ENCODE measurements around the gene KIRREL1.
A peak's percentile ranks its signal among the peaks of the same experiment; 100 is the strongest.

KIRREL1 gene

DNA sequence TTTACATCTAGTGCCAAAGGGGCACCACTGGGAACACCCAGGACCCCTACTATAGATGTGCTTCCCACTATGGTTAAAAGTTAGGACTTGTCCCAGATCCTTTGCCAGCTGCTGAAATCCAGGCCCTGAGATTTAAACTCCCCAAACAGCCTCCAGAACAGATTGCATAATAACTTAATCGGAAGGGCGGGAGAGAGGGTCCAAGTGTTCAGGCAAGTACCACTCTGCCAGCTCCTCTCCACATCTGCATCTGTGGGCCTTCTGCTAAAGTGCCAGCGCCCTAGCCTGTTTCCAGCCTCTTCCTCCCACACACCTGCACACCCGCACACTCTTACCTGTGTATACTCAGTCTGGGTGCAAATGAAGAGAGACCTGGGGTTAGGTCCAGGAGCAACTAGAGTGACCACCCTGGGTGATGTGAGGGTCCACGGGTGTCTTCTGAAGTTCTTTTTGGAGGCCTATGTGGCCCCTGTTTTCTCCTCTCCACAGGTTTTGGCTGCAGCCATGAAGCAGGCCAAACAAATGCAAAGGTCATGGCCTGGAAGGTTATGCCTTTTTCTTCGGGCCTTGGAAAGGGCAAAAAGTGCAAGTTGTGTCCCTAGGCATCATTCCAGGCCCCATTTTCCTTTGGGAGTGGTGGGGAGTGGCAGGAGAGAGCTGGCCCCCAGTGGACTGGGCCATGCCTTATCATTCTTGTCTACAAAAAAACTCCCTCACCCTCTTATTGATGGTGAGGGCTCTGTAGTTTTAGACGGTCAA lies 29.3 kb downstream of the KIRREL1 start:
- Histone ChIP-seq H3K4me3 (ENCODE audit: low read depth, low read length) (no peak overlapping the region), H4K91ac (ENCODE audit: low read depth, low read length) (no peak overlapping the region), H4K12ac (ENCODE audit: low read depth, low read length) (no peak overlapping the region), H3K4ac (ENCODE audit: low read depth, low read length) (peak overlapping the region; percentile 23), H2BK12ac (ENCODE audit: low read length) (peak overlapping the region; percentile 47), H3K18ac (ENCODE audit: low read length) (peak overlapping the region; percentile 44), H3K14ac (ENCODE audit: low read length) (no peak overlapping the region), H2AFZ (ENCODE audit: insufficient read depth, low read length, poor library complexity) (no peak overlapping the region), H2BK120ac (ENCODE audit: insufficient read depth, low read length, poor library complexity) (no peak overlapping the region), H2BK5ac (ENCODE audit: low read depth, low read length, poor library complexity) (no peak overlapping the region), H3K79me2 (ENCODE audit: control insufficient read depth, insufficient read depth, low read length, poor library complexity) (peaks cover 11% of the 10 kb centered on the region), H3K9ac (ENCODE audit: low read length) (no peak overlapping the region), H3K9me3 (ENCODE audit: insufficient read depth, low read depth, low read length) (no peaks in the 10 kb centered on the region), H4K8ac (ENCODE audit: low read depth, low read length) (no peak overlapping the region), H3K4me2 (ENCODE audit: low read length) (no peak overlapping the region), H3K4me1 (ENCODE audit: control insufficient read depth in 1 of 2, insufficient read depth in 2 of 2, low read length in 2 of 2) (peaks cover 36 to 46% of the 10 kb centered on the region in 2 experiments), H3K36me3 (ENCODE audit: control insufficient read depth in 1 of 2, insufficient read depth in 2 of 2, low read length in 2 of 2) (peaks cover 2 to 4% of the 10 kb centered on the region in 2 experiments), H3K27me3 (ENCODE audit: insufficient read depth, low read length) (no peaks in the 10 kb centered on the region), H3K23ac (ENCODE audit: low read length) (no peak overlapping the region), H2AK5ac (ENCODE audit: low read length) (no peak overlapping the region), H3K79me1 (ENCODE audit: low read length) (peaks cover 29% of the 10 kb centered on the region), H3K27ac (ENCODE audit: low read depth, low read length) (no peak overlapping the region)
- no peak for DNase-seq
- WGBS (ENCODE audit: extremely low coverage, insufficient coverage, insufficient read length): no CpG with 5 or more reads among the region's 7 CpGs

DNA sequence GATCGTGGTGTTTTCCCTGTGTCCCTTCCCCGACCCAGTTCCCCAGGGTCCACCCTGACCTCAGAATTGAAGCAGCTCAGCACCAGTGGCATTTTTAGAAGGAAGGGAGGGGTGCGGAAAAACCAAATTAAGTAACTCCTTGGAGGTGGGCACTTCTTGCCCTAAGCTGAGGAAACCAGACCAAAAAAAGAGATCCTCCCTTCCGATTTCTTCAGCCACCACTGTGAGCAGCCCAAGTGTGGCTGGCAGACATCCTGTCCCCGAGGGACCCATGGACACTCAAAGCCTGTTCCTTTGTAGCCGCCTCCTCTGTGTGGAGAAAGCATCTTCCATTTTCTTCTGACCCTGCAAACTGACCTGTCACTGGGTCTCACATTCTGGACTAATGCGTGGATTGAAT lies 31.3 kb downstream of the KIRREL1 start:
- Histone ChIP-seq H3K27me3 (ENCODE audit: insufficient read depth, low read length) (no peaks in the 10 kb centered on the region), H3K14ac (ENCODE audit: low read length) (no peak overlapping the region), H3K23ac (ENCODE audit: low read length) (no peak overlapping the region), H3K79me2 (ENCODE audit: control insufficient read depth, insufficient read depth, low read length, poor library complexity) (peaks cover 5% of the 10 kb centered on the region), H3K9me3 (ENCODE audit: insufficient read depth, low read depth, low read length) (no peaks in the 10 kb centered on the region), H3K79me1 (ENCODE audit: low read length) (peaks cover 14% of the 10 kb centered on the region), H2BK5ac (ENCODE audit: low read depth, low read length, poor library complexity) (no peak overlapping the region), H3K9ac (ENCODE audit: low read length) (no peak overlapping the region), H2BK120ac (ENCODE audit: insufficient read depth, low read length, poor library complexity) (no peak overlapping the region), H3K36me3 (ENCODE audit: control insufficient read depth in 1 of 2, insufficient read depth in 2 of 2, low read length in 2 of 2) (peaks cover 2 to 6% of the 10 kb centered on the region in 2 experiments), H3K18ac (ENCODE audit: low read length) (peak overlapping the region; percentile 71), H2AFZ (ENCODE audit: insufficient read depth, low read length, poor library complexity) (no peak overlapping the region), H3K27ac (ENCODE audit: low read depth, low read length) (no peak overlapping the region), H3K4me1 (ENCODE audit: control insufficient read depth in 1 of 2, insufficient read depth in 2 of 2, low read length in 2 of 2) (peaks cover 25 to 36% of the 10 kb centered on the region in 2 experiments), H3K4me3 (ENCODE audit: low read depth, low read length) (no peak overlapping the region), H2BK12ac (ENCODE audit: low read length) (peak overlapping the region; percentile 81), H2AK5ac (ENCODE audit: low read length) (peak overlapping the region; percentile 33), H3K4me2 (ENCODE audit: low read length) (no peak overlapping the region), H4K91ac (ENCODE audit: low read depth, low read length) (peak overlapping the region; percentile 64), H3K4ac (ENCODE audit: low read depth, low read length) (no peak overlapping the region), H4K12ac (ENCODE audit: low read depth, low read length) (no peak overlapping the region), H4K8ac (ENCODE audit: low read depth, low read length) (no peak overlapping the region)
- DNase-seq: no peak
- no CpG with 5 or more reads among the region's 7 CpGs for WGBS (ENCODE audit: extremely low coverage, insufficient coverage, insufficient read length)

DNA sequence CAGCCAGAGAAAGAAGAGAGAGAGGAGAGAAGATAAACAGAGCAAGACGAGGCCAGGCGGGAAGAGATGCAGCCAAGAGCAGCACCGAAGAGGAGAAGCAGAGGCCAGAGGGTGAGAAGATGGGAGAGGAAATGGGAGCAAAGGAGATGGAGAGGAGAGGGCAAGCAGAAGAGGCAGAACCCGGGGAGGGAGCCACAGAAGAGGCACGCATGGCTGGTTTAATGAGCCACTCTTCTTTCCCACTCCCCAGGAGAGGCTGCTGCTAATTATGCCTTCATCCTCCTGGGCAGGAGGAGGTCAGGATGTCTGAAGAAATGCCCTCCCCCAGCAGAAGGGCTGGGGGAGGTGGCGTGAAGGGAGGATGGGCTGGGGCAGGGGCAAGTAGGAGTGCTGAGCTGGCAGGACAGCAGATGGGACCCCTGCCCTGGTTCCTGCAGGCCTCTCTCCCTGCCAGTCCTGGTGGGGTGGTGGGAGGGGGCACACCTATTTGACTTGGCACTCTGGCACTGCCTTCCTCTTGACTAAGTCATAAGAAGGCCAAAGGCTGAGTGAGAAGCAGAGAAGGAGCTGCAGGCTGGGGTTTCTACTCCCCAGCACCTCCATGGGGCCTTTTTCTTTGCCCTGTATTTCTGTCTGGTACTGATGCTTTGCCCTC lies 32.3 kb downstream of the KIRREL1 start:
- no peak overlapping the region for H2BK5ac ChIP-seq (ENCODE audit: low read depth, low read length, poor library complexity)
- peaks cover 25 to 32% of the 10 kb centered on the region in 2 experiments for H3K4me1 ChIP-seq (ENCODE audit: control insufficient read depth in 1 of 2, insufficient read depth in 2 of 2, low read length in 2 of 2)
- peaks cover 10% of the 10 kb centered on the region for H3K79me1 ChIP-seq (ENCODE audit: low read length)
- DNase-seq: no peak
- no peak overlapping the region for H3K9ac ChIP-seq (ENCODE audit: low read length)
- no peaks in the 10 kb centered on the region for H3K9me3 ChIP-seq (ENCODE audit: insufficient read depth, low read depth, low read length)
- H2AFZ ChIP-seq (ENCODE audit: insufficient read depth, low read length, poor library complexity): no peak overlapping the region
- H3K36me3 ChIP-seq (ENCODE audit: control insufficient read depth in 1 of 2, insufficient read depth in 2 of 2, low read length in 2 of 2): peaks cover 3 to 8% of the 10 kb centered on the region in 2 experiments
- H3K23ac ChIP-seq (ENCODE audit: low read length): no peak overlapping the region
- H3K79me2 ChIP-seq (ENCODE audit: control insufficient read depth, insufficient read depth, low read length, poor library complexity): peaks cover 5% of the 10 kb centered on the region
- no peak overlapping the region for H3K4me2 ChIP-seq (ENCODE audit: low read length)
- no peak overlapping the region for H3K18ac ChIP-seq (ENCODE audit: low read length)
- H4K8ac ChIP-seq (ENCODE audit: low read depth, low read length): no peak overlapping the region
- WGBS (ENCODE audit: extremely low coverage, insufficient coverage, insufficient read length): no CpG with 5 or more reads among the region's 6 CpGs
- no peak overlapping the region for H4K12ac ChIP-seq (ENCODE audit: low read depth, low read length)
- peak overlapping the region; percentile 5 for H2BK12ac ChIP-seq (ENCODE audit: low read length)
- H3K27me3 ChIP-seq (ENCODE audit: insufficient read depth, low read length): no peaks in the 10 kb centered on the region
- peak overlapping the region; percentile 1 for H4K91ac ChIP-seq (ENCODE audit: low read depth, low read length)
- H3K14ac ChIP-seq (ENCODE audit: low read length): no peak overlapping the region
- no peak overlapping the region for H2AK5ac ChIP-seq (ENCODE audit: low read length)
- no peak overlapping the region for H3K4me3 ChIP-seq (ENCODE audit: low read depth, low read length)
- H3K27ac ChIP-seq (ENCODE audit: low read depth, low read length): no peak overlapping the region
- H3K4ac ChIP-seq (ENCODE audit: low read depth, low read length): no peak overlapping the region
- H2BK120ac ChIP-seq (ENCODE audit: insufficient read depth, low read length, poor library complexity): no peak overlapping the region

DNA sequence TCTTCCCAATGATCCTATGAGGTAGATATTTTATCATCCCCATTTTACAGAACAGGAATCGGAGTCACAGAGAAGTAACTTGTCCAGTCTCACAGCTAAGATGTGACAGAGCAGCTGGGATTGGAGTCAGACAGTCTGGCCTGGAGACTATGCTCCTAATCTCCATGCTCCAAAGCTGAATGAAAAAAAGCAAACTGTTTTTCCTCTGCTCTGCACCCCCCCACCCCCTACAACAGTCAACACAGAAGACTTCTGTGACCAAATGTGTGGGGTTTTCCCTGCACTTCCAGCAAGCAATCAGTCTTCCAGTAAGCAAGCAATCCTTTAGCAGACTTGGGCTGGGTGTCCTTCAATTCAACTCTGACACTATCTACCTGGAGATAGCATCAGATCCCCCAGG lies 33.2 kb downstream of the KIRREL1 start:
- no peak overlapping the region for H4K91ac ChIP-seq (ENCODE audit: low read depth, low read length)
- no peak overlapping the region for H3K4me2 ChIP-seq (ENCODE audit: low read length)
- no peak overlapping the region for H3K23ac ChIP-seq (ENCODE audit: low read length)
- no peak overlapping the region for H2BK120ac ChIP-seq (ENCODE audit: insufficient read depth, low read length, poor library complexity)
- no peak overlapping the region for H4K8ac ChIP-seq (ENCODE audit: low read depth, low read length)
- no peak overlapping the region for H3K9ac ChIP-seq (ENCODE audit: low read length)
- H3K79me1 ChIP-seq (ENCODE audit: low read length): peaks cover 7% of the 10 kb centered on the region
- no peak overlapping the region for H3K4me3 ChIP-seq (ENCODE audit: low read depth, low read length)
- no peak overlapping the region for H2AFZ ChIP-seq (ENCODE audit: insufficient read depth, low read length, poor library complexity)
- H2BK12ac ChIP-seq (ENCODE audit: low read length): no peak overlapping the region
- no peak overlapping the region for H2BK5ac ChIP-seq (ENCODE audit: low read depth, low read length, poor library complexity)
- H2AK5ac ChIP-seq (ENCODE audit: low read length): no peak overlapping the region
- no peaks in the 10 kb centered on the region for H3K27me3 ChIP-seq (ENCODE audit: insufficient read depth, low read length)
- H4K12ac ChIP-seq (ENCODE audit: low read depth, low read length): no peak overlapping the region
- H3K18ac ChIP-seq (ENCODE audit: low read length): no peak overlapping the region
- no peak overlapping the region for H3K4ac ChIP-seq (ENCODE audit: low read depth, low read length)
- H3K14ac ChIP-seq (ENCODE audit: low read length): no peak overlapping the region
- peaks cover 9 to 14% of the 10 kb centered on the region in 2 experiments for H3K36me3 ChIP-seq (ENCODE audit: control insufficient read depth in 1 of 2, insufficient read depth in 2 of 2, low read length in 2 of 2)
- H3K27ac ChIP-seq (ENCODE audit: low read depth, low read length): no peak overlapping the region
- no CpG with 5 or more reads among the region's 1 CpG for WGBS (ENCODE audit: extremely low coverage, insufficient coverage, insufficient read length)
- no peaks in the 10 kb centered on the region for H3K9me3 ChIP-seq (ENCODE audit: insufficient read depth, low read depth, low read length)
- no peak for DNase-seq
- peaks cover 5% of the 10 kb centered on the region for H3K79me2 ChIP-seq (ENCODE audit: control insufficient read depth, insufficient read depth, low read length, poor library complexity)
- H3K4me1 ChIP-seq (ENCODE audit: control insufficient read depth in 1 of 2, insufficient read depth in 2 of 2, low read length in 2 of 2): peaks cover 25 to 30% of the 10 kb centered on the region in 2 experiments
